Endothelial cell of hepatic sinusoid (primary cell): ENCODE measurements around the gene C5orf47.

Source experiments
- in situ Hi-C: cut with HindIII; loops from 2 replicates; pipeline ENCODE4 v1.10.0; 2017; ENCODE audit warnings: low sequenced_read_pairs

Gene C5orf47, protein sequence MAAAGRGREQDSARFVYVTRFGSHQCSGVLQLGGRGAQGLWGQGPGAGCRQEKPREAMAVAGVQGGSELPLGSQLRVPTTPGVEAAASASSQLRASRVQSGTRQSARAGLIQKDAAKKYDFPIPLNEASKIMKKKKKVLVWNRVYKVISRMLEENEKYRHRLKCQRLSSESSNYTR

DNA sequence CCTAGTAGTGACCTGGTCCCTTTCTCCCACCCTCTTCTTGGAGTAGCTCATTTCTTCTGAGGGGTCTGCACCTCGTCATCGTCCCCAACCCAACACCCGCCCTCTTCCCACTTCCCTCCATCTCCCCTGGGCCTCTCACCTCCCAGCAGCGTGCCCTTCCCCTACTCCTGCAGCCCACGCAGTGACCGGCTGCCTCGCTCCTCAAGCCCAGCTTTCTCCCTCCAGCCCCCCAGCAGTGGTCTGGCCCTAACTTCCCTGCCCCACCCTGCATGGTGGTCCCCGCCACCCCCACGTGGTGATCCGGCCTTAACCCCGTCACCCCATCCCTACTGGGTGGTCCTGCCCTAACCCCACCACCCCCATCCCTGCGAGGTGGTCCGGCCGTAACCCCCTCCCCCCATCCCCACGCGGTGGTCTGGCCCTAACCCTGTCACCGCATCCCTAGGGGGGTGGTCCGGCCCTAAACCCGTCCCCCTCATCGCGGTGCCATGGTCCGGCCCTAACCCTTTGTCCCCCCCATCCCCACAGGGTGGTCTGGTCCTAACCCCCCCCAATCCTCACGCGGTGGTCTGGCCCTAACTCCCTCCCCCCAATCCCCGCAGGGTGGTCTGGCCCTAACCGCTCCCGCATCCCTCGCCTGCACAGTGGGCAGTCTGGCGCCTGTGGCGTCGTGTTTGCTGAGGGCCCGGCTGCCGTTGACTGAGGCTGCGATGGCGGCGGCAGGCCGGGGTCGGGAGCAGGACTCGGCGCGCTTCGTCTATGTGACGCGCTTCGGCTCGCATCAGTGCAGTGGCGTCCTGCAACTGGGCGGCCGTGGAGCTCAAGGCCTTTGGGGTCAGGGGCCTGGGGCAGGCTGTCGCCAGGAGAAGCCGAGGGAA, at the start of gene C5orf47:
Gene C5orf47, plus strand, starts transcription at position 617 of the 878 bp plus-strand sequence. Its CDS starts 94 bp downstream, at position 711.
- in situ Hi-C loops, result loop anchor here (5.0 kb wide), 1 partner anchor 61 kb away; no protein-coding TSS in a partner anchor

GRCh38 chr5:173940269-173940668, 48.7 kb upstream of the C5orf47 start:
- in situ Hi-C loops, result no loop called here

DNA sequence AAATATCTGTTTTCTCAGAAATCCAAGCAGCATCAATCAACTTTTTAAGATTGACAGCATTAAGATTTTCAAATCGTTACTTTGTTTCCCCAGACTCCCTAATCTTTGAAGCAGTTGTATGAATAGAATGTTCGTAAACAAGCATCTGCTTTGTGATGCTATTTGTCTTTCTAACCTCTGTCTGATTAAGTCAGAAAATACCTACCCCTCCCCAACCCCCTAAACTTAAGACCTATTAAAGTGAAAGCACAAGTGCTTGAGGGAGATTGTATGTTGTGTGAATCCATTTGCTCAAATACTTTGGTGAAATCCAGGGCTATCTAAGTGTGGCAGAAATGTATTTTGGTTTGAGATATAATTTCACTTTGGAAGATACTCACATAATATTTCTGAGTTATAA, 47.9 kb upstream of the C5orf47 start:
- in situ Hi-C loops, result no loop called here

DNA sequence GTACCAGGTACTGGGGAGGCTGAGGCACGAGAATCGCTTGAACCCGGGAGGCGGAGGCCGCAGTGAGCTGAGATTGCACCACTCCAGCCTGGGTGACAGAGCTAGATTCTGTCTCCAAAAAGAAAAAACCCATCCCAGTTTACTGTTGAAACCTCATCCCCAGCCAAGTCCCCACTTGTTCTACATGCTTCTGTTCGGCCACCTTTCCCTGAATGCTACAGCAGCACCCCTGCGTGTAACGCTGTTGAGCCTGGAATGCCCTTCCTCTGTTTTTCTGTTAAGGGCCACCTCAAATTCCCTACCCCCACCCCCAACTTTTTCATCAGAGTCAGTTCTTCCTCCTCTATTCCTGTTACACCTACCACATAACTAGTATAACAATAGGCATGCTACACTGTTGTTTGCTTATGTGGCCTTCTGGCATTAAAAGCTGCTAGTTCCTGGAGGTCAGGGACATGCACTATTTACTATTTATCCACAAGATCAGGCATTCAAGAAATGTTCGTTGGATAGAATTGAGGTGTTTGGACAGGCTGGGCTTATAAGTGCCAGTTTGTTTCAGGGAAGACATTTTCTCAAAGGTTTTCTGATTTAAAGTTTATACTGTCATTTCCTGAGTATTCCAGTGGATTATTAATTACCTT, 47.1 kb upstream of the C5orf47 start:
- in situ Hi-C loops, result no loop called here

DNA sequence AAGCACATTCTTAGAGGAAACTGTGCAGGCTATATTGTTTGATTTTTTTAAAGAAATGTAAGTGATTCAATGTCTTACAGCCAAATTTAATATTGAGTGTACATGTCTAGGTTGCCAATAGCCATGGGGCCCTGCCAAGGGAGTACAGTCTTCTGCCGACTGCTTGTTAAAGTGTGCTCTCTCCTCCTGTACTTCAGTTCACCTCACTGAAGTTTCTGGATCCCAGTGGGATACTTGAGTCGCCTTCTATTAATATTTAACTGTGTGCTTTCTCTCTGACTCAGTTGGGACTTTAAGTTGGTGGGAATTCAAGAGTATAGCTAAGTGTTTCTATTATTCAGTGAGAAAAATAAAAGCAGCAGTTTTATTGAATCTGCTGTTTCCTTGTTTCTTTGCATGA, 44.5 kb upstream of the C5orf47 start:
- in situ Hi-C loops, result no loop called here

DNA sequence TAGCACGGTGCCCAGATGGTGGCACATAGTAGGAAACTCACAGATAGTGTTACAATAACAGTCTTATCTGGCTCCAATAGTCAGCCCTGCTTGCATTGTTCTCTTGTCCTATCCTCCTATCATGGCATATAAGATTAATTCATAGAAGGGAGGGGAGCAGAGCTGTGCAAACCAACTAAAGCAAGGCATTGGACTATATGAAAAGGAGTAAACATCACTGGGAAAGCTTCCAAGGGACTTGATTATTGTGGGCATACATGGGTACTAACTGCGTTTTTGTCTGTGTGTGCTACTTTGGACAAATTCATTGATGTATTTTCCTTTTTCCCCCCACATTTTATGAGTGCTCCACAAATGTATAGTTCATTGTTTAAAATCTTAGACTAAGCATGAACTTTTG, 43.8 kb upstream of the C5orf47 start:
- in situ Hi-C loops, result no loop called here

DNA sequence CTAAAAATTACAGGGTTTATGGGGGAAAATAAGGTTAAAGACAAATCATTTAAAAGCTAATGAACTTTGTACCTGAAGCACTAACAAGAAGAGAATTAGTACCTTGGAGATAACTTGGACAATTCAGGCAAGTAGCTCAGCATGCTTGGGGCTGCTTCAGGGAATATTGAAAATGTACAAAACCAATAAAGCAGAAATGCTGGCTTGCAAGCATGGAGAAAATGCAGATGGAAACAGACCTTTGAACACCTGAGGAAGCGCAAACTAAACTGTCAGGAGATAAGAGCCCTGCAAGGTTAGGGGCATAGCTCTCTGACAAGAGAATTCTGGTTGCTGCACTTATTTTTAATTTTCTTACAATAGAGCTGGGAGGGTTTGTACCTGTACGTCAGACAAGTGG, 42.6 kb upstream of the C5orf47 start:
- in situ Hi-C loops, result no loop called here

DNA sequence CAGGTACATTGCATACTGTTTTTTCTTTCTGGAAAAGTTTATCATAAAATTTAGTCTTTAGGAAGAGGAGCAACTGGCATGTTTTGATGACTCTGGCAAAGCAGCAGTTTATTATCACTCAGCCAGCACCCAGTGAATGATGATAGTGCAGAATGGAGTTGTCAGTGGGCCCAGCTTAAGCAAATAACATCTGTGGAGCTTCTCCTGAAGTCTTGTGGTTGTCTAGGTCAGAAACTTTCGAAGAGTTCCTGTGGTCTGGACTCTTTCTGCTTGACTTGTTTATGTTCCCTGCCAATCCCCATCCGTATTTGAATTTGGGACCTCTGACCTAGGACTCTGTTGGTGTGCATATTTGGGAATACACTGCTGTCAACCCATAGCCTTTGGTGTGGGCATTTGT, 38.1 kb upstream of the C5orf47 start:
- in situ Hi-C loops, result no loop called here

- in situ Hi-C loops, result no loop called here
These were observed 35.4 kb upstream of the C5orf47 start for GRCh38 chr5:173953528-173954090.

- in situ Hi-C loops, result no loop called here
These were observed 34.1 kb upstream of the C5orf47 start for GRCh38 chr5:173954671-173955521.

GRCh38 chr5:173960986-173961385, 28.0 kb upstream of the C5orf47 start:
- in situ Hi-C loops, result loop anchor here (5.0 kb wide), 1 partner anchor 49 kb away; no protein-coding TSS in a partner anchor

GRCh38 chr5:173961418-173961817, 27.6 kb upstream of the C5orf47 start:
- in situ Hi-C loops, result loop anchor here (5.0 kb wide), 1 partner anchor 49 kb away; no protein-coding TSS in a partner anchor

GRCh38 chr5:173962436-173962972, 26.5 kb upstream of the C5orf47 start:
- in situ Hi-C loops, result loop anchor here (5.0 kb wide), 1 partner anchor 50 kb away; no protein-coding TSS in a partner anchor

- in situ Hi-C loops, result loop anchor here (5.0 kb wide), 1 partner anchor 51 kb away; no protein-coding TSS in a partner anchor
These were observed 25.7 kb upstream of the C5orf47 start for GRCh38 chr5:173963182-173963838.

DNA sequence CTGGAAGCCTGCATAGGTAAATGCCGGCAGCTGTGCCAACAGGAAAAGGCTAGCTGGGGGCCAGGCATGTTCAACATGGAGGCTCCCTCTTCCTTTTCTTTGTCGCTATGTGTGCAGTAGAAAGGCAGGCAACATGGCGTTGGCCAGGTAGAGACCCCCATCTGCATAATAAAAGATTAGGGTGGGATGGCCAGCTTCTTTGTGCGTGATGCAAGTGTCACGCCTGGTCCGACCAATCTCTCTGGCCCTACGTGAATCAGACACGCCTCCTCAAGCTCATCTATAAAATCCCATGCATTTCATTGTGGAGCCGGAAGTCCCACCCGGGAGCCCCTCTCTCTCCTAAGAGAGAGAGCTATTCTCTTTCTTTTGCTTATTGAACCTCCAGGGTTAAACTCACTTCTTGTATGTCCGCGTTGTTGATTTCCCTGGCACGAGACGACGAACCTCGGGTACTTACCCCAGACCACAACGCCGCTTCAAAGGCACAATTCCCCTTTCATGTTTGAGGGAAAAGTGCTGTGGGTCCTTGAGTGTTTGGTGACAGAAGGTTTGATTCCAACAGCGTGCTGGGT, 25.0 kb upstream of the C5orf47 start:
- in situ Hi-C loops, result loop anchor here (5.0 kb wide), 1 partner anchor 52 kb away; no protein-coding TSS in a partner anchor

DNA sequence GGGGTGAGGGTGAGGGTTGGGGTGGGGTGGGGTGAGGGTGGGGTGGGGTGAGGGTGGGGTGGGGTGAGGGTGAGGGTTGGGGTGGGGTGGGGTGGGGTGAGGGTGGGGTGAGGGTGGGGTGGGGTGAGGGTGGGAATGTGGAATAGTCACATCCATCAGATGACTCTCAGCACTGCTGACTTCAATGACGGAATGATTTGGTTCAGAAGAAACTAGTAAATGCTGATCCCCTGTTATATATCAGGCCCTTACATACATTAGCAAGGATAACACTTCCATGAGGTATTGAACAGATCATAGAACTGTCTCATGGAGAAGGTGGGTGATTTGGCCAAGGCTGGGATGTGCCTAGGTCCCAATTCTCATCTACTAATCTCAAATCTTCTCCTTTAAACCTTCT, 24.5 kb upstream of the C5orf47 start:
- in situ Hi-C loops, result loop anchor here (5.0 kb wide), 1 partner anchor 52 kb away; no protein-coding TSS in a partner anchor

DNA sequence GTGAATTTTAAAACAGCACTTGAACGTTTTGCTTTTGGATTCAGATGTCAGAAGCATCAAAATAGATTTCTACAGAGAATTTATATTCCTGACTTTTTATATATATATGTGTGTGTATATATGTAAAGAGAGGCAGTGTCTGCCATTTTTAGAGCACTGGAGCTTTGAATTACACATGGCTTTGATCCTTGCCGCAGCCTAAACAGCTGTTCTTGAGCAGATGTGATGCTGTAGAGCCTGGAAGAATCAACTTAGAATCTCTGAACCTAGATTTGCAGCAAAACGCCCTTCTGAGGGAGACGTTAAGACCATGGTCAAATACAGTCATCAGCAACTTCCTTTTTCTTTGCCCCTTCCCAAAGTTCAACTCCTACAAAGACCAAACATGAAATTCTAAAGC, 21.7 kb upstream of the C5orf47 start:
- in situ Hi-C loops, result no loop called here

GRCh38 chr5:173968154-173968797, 20.7 kb upstream of the C5orf47 start:
- in situ Hi-C loops, result no loop called here
